GM18868 (cell line): ENCODE measurements around the gene SPIN2B.

Experiments used
- ATAC-seq: cut with Tn5 transposase; IDR thresholded peaks from one replicate; pipeline ENCODE4 v1.9.1; 2021; ENCODE audit warnings: mild to moderate bottlenecking, moderate library complexity; ENCODE audit not compliant: unreplicated experiment

SPIN2B gene

DNA sequence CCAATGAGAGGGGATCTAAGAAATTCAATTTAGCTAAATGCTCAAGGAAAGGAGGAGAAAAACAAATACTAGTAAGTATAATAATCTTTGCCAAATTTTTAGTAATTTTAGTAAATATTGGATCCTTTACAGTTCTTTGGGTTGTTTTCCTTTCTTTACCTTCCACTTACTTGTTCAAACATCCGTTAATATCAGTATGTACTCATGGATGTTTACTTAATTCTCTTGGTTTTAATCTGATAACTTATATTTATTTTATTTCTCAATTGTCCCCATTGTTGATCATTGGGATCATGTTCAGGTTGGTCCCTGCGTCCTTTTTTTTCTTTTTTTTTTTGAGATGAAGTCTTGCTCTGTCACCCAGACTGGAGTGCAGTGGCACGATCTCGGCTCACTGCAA is 46.9 kb downstream of the SPIN2B start:
- ATAC-seq: no peak

DNA sequence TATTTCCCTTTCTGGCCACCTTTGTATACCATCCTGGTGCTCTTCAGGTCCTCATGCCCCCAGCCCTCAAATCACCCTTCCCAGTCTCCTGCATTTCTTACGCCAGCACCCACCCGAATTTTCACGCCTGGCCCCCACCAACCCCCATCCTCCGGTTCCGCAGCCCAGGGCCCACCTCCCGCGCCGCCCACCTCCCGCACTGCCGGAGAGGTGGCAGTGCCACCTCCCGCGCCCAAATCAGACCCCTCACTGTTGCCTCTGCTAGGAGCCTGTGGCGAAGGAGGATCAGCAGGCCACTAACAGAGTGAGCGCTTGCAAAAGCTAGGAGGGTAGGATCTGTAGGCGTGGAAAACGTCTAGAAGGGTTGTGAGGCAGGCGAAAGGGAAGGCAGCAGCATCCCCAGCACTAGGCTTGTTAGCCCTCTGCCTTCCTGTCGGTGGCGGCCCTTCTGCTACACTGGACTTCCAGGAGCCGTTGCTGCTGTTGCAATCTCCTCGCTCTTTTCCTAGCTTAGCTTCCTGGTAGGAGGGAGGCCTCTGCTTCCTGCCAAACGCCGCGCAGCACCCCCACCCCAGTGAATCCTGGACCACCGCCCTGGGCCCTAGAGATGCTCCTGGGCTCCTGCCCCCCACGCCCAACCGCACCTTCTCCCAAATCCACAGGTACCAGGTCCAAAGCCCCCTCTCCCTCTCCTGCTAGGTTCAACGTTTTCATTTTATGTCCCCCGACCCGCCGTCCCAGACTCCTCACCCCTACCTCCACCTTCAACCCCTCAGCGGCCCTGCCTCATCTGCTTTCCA is 51.0 kb downstream of the SPIN2B start:
- ATAC-seq: no peak
